A673 (cell line): ENCODE results near the gene THRB. TPM values are rescaled to one million over a fixed set of nuclear protein-coding genes. Genes with fewer than 3 reads are reported as not detected.

ENCODE experiments used
- BruUV-seq: library from RNA; stranded (reverse); fragments of 400-500 nt; replicated peaks from 2 replicates; lab custom pipeline; 2021; lab: Mats Ljungman, UMichigan
- CTCF ChIA-PET: fragments of 300-600 bp; sonication (Branson Sonifier 250); formaldehyde crosslinking; loops from one replicate; lab custom pipeline; 2022; ENCODE audit warnings: antibody characterized with exemption; lab: Charles Lee
- POLR2A ChIA-PET: fragments of 300-600 bp; sonication (Branson Sonifier 250); formaldehyde crosslinking; loops from one replicate; lab custom pipeline; 2022; ENCODE audit warnings: antibody characterized with exemption; ENCODE audit not compliant: low non-redundant PET; lab: Charles Lee
- DNase-seq: peaks from one replicate; pipeline ENCODE4 v3.0.0-alpha.2; 2015; ENCODE audit warnings: low spot score
- H3K27ac ChIP-seq: fragments of 200-600 bp; sonication (generic); 2 replicates; pipeline ENCODE4 v1.5.1; 2016; ENCODE audit warnings: mixed run types, low read depth, mild to moderate bottlenecking, mixed read lengths, antibody characterized with exemption, low read length; ENCODE audit not compliant: poor library complexity, severe bottlenecking
- H3K27me3 ChIP-seq: fragments of 200-600 bp; sonication (generic); replicated peaks from 2 replicates; pipeline ENCODE4 v1.6.1; 2017; ENCODE audit warnings: mixed run types, low read depth, mild to moderate bottlenecking, mixed read lengths, antibody characterized with exemption, low read length; ENCODE audit not compliant: insufficient read depth, poor library complexity
- H3K36me3 ChIP-seq: fragments of 200-600 bp; sonication (generic); 2 replicates; pipeline ENCODE4 v1.6.1; 2016; ENCODE audit warnings: mixed run types, mild to moderate bottlenecking, mixed read lengths, antibody characterized with exemption, low read length; ENCODE audit not compliant: insufficient read depth, poor library complexity, severe bottlenecking
- H3K4me1 ChIP-seq: fragments of 200-600 bp; sonication (generic); 2 replicates; pipeline ENCODE4 v1.6.1; 2017; ENCODE audit warnings: mixed run types, mild to moderate bottlenecking, mixed read lengths, antibody characterized with exemption, low read length; ENCODE audit not compliant: insufficient read depth, poor library complexity, severe bottlenecking
- H3K4me3 ChIP-seq: fragments of 200-600 bp; sonication (generic); 2 replicates; pipeline ENCODE4 v1.5.1; 2016; ENCODE audit warnings: low read depth, mixed run types, mild to moderate bottlenecking, mixed read lengths, low read length; ENCODE audit not compliant: poor library complexity, severe bottlenecking
- H3K9me3 ChIP-seq: fragments of 200-600 bp; sonication (generic); 2 replicates; pipeline ENCODE4 v1.6.1; 2016; ENCODE audit warnings: mixed run types, low read depth, mild to moderate bottlenecking, mixed read lengths, antibody characterized with exemption, low read length; ENCODE audit not compliant: poor library complexity, severe bottlenecking
- EZH2 ChIP-seq: fragments of 200-600 bp; sonication (generic); IDR thresholded peaks from 2 replicates; pipeline ENCODE4 v1.6.1; 2017; ENCODE audit warnings: borderline replicate concordance, low read depth, mild to moderate bottlenecking, mixed read lengths, antibody characterized with exemption, low read length; ENCODE audit not compliant: poor library complexity, severe bottlenecking
- intact Hi-C: fragments of 100-400 bp; cut with micrococcal nuclease; formaldehyde crosslinking; loops from one replicate; pipeline ENCODE4 v1.10.0; 2022; ENCODE audit not compliant: unreplicated experiment
- total RNA-seq: library from RNA; stranded (reverse); gene quantifications from 2 replicates; pipeline ENCODE4 v1.2.3, GENCODE V29; 2021
- TF ChIP-seq, protein P1 (sequence below): fragments of 300-800, 200-600 bp; sonication (generic); conservative IDR thresholded peaks from 2 replicates; pipeline ENCODE4 v1.5.1; 2017; ENCODE audit warnings: low read depth, mild to moderate bottlenecking, antibody characterized with exemption, low read length, moderate library complexity, mixed read lengths

The THRB gene
- total RNA-seq, 1 experiment from 2014 or later: 0.11 TPM

DNA sequence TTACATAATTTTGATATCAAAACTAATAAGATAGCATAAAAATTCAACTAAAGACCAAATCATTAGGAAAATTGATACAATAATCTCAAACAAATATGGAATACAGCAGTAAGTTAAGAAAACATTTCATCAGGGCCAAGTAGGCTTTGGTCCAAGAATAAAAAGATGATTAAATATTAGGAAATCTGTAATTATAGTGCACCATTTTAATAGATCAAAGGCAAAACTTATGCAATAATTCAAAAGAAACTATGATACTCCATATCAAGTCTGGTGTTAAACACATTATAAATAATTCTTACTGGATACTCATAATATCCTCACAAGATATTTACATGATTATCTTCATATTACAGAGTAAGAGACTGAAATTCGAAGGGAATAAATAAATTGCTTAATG lies 51.2 kb downstream of the THRB start:
- no peaks in the 10 kb centered on the region for H3K36me3 ChIP-seq
- no peak for DNase-seq
- intact Hi-C loops: no loop called here
- H3K27ac ChIP-seq: no peak overlapping the region
- no peak overlapping the region for H3K4me3 ChIP-seq
- H3K27me3 ChIP-seq: peaks cover 4% of the 10 kb centered on the region
- TF ChIP-seq EZH2: no peak
- TF ChIP-seq, protein P1, sequence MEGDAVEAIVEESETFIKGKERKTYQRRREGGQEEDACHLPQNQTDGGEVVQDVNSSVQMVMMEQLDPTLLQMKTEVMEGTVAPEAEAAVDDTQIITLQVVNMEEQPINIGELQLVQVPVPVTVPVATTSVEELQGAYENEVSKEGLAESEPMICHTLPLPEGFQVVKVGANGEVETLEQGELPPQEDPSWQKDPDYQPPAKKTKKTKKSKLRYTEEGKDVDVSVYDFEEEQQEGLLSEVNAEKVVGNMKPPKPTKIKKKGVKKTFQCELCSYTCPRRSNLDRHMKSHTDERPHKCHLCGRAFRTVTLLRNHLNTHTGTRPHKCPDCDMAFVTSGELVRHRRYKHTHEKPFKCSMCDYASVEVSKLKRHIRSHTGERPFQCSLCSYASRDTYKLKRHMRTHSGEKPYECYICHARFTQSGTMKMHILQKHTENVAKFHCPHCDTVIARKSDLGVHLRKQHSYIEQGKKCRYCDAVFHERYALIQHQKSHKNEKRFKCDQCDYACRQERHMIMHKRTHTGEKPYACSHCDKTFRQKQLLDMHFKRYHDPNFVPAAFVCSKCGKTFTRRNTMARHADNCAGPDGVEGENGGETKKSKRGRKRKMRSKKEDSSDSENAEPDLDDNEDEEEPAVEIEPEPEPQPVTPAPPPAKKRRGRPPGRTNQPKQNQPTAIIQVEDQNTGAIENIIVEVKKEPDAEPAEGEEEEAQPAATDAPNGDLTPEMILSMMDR: no peak
- no peaks in the 10 kb centered on the region for H3K9me3 ChIP-seq
- POLR2A ChIA-PET: no interaction called here
- no peaks in the 10 kb centered on the region for H3K4me1 ChIP-seq
- CTCF ChIA-PET: no interaction called here
- BruUV-seq: no TSS peak

DNA sequence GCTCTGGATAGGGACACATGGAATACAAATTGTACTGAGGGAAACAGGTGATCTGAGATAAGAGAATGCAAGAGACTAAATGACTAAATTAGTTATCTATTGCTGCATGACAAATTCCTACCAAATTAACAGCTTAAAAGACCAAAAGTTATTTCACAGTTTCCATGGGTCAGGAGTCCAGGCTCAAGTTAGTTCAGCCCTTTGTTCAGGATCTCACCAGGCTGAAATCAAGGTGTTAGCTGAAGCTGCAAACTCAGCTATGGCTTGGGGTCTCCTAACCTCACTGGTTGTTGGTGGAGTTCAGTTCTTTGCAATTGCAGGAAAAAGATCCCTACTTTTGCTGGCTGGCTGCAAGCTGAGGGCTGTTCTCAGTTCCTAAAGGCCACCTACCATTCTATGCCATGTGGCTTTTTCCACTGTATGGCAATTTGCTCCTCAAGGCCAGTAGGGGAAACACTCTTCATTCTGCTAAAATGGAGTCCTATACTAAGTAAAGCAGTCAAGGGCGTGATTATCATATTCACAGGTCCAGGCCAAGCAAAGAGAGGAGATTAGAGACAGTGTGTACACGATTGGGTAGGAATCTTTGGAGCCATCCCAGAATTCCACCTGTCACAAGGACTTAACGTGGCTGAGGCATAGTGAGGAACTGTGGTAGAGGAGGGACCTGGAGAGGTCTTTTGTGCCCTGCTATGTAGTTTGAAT lies 53.7 kb downstream of the THRB start:
- ChIA-PET POLR2A (no interaction called here), CTCF (no interaction called here)
- intact Hi-C loops: no loop called here
- TF ChIP-seq EZH2: no peak
- no peak for DNase-seq
- no peaks in the 10 kb centered on the region for H3K9me3 ChIP-seq
- no peaks in the 10 kb centered on the region for H3K27me3 ChIP-seq
- H3K4me3 ChIP-seq: no peak overlapping the region
- H3K36me3 ChIP-seq: no peaks in the 10 kb centered on the region
- H3K27ac ChIP-seq: no peak overlapping the region
- BruUV-seq: no TSS peak
- H3K4me1 ChIP-seq: no peaks in the 10 kb centered on the region

DNA sequence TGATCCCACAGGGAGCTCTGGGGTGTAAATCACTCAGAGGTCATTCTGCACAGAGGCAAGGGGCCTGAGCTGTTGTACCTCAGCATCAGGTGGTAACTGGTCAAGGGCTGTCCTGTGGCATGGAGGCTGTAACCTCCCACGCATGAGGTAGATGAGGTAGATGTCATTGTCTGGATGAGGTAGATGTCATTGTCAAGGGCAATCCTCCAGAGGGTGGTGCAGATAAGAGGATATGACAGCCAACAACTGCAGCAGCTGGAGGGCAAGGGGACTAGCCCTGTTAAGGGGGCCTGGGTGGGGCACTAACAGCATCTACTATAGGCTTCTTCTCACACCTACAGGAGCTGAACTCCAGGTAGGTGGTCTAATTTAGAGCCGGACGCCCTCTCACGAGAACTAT lies 55.6 kb downstream of the THRB start:
- H3K27me3 ChIP-seq: no peaks in the 10 kb centered on the region
- no TSS peak for BruUV-seq
- no peak overlapping the region for H3K4me3 ChIP-seq
- ChIA-PET CTCF (no interaction called here), POLR2A (no interaction called here)
- H3K4me1 ChIP-seq: no peaks in the 10 kb centered on the region
- H3K9me3 ChIP-seq: no peaks in the 10 kb centered on the region
- TF ChIP-seq, protein P1: no peak
- TF ChIP-seq EZH2: no peak
- intact Hi-C loops: no loop called here
- DNase-seq: no peak
- no peak overlapping the region for H3K27ac ChIP-seq
- no peaks in the 10 kb centered on the region for H3K36me3 ChIP-seq

DNA sequence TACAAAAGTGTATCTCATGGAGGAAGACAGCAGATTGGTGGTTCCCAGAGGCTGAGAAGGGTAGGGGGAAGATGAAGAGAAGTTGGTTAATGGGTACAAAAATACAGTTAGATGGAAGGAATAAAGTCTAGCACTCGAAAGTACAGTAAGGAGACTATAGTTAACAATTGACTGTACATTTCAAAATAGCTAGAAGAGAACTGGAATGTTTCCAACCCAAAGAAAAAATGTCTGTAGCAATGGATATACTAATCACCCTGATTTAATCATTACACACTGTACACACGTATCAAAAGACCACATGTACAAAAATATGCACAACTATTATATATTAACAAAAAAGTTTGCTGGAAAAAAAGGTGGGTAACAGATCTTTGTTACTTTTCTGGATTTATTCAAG lies 57.3 kb downstream of the THRB start:
- no TSS peak for BruUV-seq
- Histone ChIP-seq H3K27me3 (no peaks in the 10 kb centered on the region), H3K4me3 (no peak overlapping the region), H3K4me1 (no peaks in the 10 kb centered on the region), H3K9me3 (no peaks in the 10 kb centered on the region), H3K27ac (no peak overlapping the region), H3K36me3 (no peaks in the 10 kb centered on the region)
- ChIA-PET CTCF (no interaction called here), POLR2A (no interaction called here)
- TF ChIP-seq, protein P1: no peak
- no peak for TF ChIP-seq EZH2
- intact Hi-C loops: no loop called here
- no peak for DNase-seq
